ENCODE measurements around the gene TEDDM1. TPM values are rescaled to one million over a fixed set of nuclear protein-coding genes. Genes with fewer than 3 reads are reported as not detected.

The TEDDM1 gene
- total RNA-seq, 1 donor from 2014 or later, result not detected

DNA sequence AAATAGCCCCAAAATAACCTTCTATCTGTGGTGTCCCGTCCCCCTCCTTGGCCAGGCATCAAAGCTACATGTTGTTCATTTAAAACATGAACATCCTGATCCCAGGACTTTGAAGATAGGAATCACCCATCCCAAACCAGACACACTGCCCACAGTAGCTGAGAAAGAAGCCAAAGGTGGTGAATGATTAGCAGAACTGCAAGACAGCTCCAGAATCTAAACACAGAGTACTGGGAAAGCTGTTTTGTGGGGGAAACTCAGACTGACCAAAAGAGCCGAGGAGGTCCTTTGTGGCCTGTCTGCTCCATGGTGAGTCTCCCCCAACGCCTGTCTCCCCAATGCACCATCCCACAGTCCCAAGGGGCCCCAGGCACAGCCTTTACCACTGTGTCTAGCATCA lies 7.3 kb upstream of the TEDDM1 start:
- no peak for DNase-seq (ENCODE audit: low read depth, low spot score)

DNA sequence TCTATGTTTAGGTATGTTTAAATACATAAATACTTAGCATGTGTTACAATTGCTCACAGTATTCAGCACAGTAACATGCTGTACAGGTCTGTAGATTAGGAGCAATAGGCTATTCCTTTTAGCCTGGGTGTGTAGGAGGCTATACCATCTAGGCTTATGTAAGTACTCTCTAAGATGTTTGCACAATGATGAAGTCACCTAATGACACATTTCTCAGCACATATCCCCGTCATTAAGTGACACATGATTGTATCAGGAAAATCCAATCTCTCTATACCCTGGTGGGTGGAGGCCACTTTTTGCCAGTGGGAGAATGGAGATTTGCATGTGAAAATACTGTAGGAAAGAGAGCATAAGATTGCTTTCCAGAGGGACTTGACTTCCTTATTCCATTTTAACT lies 5.5 kb upstream of the TEDDM1 start:
- DNase-seq (ENCODE audit: low read depth, low spot score), result no peak

DNA sequence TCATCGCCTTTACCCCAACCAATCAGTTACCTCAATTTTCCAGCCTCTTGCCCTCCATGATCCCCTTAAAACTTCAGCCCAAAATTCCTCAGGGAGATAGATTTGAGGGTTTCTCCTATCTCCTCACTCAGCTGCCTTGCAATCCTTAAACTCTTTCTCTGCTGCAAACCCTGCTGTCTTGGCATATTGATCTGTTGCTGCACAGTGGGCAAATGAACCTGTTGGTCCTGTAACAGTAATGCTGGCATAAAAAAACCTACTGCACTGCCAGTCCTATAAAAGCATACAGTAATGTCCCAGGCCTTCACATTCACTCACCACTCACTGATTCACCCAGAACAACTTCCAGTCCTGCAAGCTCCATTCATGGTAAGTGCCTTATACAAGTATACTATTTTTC lies 5.1 kb upstream of the TEDDM1 start:
- DNase-seq (ENCODE audit: low read depth, low spot score), result no peak

DNA sequence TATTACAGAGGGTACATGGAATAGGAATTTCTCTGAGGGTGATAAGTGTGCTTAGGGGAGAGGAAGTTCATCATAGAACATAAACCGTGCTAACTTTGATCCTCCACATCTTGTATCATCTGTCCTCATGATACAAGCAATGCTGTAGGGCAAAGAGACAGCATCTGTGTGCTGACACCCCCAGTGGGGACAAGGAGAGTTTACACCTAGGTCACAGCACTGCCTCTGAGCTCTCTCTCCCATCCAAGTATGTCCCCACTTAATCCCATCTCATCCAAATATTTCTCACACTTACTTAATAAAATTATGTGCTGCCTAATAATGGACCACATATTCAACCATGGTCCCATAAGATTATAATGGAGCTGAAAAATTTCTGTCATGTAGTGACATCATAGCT lies 4.3 kb upstream of the TEDDM1 start:
- DNase-seq (ENCODE audit: low read depth, low spot score), result no peak

DNA sequence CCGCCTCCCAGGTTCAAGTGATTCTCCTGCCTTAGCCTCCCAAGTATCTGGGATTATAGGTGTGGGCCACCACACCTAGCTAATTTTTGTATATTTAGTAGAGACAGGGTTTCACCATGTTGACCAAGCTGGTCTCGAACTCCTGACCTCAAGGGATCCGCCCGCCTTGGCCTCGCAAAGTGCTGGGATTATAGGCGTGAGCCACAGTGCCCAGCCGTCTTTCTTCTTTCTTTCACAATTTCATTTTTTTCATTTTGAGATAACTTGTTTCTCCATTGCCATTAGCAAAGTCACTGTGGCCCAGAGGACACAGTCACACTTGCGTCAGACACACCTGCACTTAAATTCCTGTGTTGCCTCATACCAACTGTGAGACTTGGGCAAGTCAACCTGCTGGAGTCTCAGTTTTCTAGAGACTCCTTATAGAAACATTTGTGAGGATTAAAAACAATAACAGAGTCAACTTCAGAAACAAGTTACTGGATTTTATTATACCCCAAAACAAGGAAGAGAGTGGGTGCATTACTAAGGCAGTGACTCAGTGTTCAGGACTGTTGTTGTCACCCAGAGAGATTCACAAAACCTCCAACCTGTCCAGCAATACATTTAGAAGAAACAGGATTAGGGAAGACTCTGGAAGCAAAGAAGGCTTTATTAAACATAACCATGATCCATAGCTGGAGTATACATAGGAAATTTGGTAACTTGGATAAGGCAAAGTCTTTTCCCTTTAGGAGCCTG lies 2.6 kb downstream of the TEDDM1 start:
- DNase-seq (ENCODE audit: low read depth, low spot score), result no peak

DNA sequence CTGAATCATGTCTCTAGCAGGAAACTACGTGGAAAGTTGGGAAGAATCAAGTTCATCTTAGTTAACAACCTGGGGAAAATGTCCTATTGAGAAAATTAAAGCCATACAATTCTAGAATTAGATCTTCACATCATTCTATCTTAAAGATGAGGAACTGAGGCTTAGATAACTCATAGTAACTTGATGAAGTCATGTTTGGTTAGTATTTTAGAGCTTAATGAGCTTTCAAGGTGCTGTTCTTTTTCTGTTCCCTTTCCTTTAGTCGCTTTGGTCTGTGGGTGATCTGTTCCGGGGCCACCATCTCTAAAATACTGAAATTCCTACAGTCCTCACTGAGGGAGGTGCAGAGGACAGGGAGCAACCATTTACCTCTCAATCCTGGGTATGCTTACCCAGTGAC lies 4.6 kb downstream of the TEDDM1 start:
- DNase-seq (ENCODE audit: low read depth, low spot score), result no peak

DNA sequence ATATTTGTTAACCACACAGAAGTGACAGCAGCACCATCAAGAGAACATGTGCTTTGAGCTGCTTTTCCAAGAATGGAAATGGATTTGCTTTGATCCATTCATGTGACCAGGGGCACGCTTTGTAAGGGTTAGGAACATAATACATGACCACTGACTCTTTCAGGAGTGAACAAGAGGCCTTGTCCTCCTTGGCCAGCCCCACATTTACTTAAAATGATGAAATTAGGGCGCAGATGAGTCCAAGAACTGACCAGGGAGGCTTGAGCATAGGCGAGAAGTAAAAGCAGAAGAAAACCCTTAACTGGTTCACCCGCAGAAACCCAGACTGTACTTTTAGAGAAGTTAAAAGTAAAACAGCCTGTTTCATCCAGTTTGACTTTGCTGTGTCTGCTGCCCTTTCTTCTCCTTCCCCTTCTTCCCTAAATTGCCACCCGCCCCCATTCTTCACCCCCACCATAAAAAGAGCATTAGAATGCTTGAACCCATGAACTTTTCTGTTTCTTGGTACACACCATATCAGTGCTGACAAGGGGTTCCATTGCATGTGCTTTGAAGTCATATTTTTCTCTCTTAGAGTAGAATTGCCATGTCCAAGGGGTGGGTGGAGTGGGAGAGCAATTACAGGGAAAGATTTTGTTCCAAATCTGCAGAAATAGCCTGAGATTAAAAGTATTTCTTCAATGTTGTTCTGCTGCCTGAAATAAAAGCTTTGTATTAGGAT lies 6.3 kb downstream of the TEDDM1 start:
- no peak for DNase-seq (ENCODE audit: low read depth, low spot score)

DNA sequence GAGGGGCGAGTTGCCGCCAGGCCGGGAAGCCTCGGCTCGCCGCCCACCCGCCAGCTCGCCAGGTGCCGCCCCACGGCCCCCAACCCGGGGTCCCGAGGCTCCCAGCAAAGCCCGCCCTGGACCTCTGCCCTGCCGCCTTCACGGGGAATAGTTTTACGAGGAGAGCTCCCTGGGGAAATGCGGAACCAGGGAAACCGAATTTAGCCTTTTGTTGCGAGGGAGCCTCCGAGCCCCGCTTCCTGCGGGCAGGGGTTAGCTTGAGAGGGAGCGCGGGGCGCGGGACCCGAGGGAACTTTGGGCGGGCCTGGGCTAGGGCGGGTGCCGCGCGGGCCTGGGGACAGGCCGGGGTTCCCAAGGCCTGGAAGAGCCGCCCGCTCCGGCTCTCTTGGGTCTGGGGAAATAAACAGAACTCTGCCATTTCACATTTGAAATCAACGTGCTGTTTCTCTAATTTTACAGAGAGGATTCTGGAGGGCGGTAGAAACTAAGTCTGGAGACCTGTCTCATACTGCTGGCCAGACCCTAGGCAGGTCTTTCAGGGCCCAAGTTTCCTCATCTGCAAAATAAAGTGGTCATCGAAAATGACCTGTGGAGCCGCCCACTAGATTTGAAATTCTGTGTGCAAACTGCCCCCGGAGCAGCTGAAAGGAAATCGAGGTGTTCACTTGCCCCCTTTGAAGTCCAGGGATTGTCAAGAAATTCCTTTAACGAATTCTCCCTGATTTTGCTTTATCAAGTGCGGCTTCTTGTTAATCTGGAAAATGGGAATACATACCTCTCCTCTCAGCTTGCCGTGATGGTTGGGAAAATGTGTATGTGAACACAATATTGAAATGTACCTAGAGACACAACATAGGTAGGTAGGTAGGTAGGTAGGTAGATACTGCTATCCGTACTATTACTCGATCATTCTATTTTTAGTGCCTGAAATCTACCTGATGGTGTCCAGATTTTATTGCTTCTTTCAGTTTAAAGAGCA lies 8.1 kb downstream of the TEDDM1 start:
- DNase-seq (ENCODE audit: low read depth, low spot score), result no peak

DNA sequence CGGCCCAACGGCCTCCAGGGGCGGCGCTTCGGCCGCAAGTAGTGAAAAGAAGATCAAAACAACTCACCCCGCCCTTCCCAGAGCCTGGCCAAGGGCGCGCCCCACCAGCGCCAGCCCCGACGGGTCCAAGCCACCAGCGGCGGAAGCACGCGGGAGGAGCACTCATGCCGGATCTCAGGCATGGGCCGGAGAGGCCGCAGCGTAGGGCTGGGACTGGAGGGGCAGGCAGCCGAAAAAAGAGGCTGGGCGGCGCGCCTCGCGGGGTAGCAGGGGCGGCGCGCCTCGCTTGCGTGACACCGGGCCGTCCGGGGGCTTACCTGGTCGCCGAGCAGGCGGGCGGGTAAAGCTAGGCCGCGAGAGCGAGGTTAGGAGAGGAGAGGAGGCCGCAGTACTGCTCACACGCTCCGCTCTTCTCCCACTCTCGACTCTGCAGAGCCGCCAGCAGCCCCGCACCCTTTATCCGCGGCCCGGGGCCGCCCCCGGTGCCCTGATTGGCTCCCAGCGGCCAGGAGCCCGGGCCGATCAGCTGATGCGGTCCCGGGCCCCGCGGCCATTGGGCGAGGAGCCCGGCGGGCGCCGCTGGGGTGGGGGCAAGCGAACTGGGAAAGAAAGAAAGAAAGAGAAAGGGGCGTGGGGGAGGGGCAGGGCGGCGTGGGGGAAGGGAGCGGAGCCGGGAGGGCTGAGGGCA lies 9.0 kb downstream of the TEDDM1 start, which contains the start of gene GLUL:
Gene GLUL (minus strand): TSS at position 429 of the 688 bp plus-strand sequence. CDS start 3,053 bp downstream, outside the sequence.
- DNase-seq (ENCODE audit: low read depth, low spot score), result peak; percentile 75

DNA sequence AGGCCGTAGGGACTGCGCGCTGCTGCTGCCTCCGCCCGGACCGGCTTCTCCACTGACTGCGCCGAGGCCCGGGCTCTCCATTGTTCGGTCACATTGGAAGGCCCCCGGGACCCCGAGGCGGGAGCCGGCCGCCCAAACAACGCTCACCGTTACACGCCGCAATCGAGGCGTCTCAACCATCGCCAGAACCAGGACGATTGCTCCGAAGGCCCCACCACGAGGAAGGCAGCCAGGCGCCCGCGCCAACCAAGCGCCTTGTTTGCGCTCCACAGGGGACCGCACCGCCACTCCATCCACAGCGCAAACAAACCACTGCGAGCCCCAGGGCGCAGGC lies 9.5 kb downstream of the TEDDM1 start:
- DNase-seq (ENCODE audit: low read depth, low spot score), result no peak

DNA sequence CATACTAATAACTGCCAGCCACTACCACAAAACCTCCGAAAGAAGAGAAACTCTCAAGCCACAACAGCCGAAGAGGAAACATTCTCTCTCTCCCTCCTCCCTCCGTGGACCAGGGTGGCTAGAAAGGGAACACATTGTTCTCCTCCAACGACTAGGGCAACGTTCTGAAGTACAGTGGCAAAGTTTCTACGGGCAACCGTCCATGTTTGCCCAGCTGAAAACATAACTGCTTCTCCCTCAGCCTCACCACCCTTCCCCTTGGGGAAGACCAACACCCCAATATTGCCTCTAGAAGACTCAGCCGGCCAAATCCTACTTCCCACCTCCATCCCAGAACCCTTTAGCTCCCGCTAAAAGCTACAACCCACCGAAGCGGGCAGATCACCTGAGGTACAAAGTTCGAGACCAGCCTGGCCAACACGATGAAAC lies 10.8 kb downstream of the TEDDM1 start:
- DNase-seq (ENCODE audit: low read depth, low spot score), result no peak

DNA sequence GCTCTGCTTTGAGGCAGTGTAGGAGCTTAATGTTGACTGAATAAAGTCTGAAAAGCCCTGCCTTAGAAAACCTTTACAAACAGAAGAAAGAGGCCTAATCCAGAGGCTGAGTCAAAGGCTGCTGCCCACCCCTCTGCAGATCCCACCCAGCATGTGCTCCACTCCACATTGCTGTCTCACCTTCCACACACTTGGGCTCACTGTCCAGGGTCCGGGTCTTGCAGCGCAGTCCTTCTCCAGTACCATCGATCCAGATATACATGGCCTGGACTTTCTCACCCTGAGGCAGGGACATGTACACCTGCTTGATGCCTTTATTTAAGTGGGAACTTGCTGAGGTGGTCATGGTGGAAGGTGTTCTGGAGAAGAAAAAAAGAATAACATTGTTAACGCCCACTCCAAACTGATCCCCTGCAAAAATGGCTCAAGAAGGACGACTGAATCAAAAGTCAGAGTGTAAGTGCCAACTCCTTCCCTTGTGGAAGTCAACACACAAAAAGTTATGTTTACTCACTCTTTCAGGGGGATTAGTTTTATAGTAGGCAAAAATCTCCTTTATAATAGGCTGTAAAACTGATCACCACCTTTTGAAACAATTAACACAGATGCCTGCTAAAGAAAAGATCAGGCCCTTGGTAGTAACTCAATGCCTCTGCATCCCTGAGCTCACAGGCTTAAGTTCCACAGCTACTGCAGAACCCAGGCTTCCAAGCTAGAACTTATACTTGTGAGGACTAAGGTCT lies 11.9 kb downstream of the TEDDM1 start:
- DNase-seq (ENCODE audit: low read depth, low spot score), result no peak

DNA sequence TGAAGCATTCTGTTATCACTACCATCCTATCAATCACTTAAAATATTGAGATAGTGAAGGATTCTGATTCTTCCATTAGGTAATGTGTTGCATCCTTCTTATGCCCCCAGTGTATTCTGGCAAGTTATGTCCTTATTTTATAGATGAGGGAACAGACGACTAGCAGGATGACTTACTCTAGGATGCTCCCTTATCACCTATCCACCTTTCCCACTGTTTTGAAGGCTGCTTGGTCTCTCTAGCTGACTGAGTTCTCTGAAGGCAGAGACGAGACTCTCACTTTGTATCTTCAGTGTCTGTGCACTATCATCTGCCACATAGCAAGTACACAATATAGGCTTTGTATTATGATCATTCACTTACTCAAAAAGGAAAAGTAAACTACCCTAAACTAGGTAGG lies 12.9 kb downstream of the TEDDM1 start:
- no peak for DNase-seq (ENCODE audit: low read depth, low spot score)

DNA sequence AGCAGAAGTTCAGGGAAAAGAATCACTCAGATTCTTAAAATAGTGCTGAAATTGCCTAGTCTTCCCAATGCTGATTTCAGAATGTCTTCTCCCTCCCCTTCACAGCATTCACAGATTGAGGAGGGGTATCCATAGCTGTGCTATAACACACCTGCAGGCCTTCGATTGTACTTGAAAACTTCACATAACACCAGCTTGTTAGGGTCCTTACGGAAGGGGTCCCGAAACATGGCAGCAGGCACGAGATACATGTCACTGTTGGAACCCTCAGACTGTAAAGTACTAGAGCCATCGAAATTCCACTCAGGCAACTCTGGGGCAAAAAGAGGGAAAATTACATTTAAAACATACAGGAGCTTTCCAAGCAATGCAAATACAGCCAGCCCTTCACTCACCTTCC lies 13.5 kb downstream of the TEDDM1 start:
- DNase-seq (ENCODE audit: low read depth, low spot score), result no peak

DNA sequence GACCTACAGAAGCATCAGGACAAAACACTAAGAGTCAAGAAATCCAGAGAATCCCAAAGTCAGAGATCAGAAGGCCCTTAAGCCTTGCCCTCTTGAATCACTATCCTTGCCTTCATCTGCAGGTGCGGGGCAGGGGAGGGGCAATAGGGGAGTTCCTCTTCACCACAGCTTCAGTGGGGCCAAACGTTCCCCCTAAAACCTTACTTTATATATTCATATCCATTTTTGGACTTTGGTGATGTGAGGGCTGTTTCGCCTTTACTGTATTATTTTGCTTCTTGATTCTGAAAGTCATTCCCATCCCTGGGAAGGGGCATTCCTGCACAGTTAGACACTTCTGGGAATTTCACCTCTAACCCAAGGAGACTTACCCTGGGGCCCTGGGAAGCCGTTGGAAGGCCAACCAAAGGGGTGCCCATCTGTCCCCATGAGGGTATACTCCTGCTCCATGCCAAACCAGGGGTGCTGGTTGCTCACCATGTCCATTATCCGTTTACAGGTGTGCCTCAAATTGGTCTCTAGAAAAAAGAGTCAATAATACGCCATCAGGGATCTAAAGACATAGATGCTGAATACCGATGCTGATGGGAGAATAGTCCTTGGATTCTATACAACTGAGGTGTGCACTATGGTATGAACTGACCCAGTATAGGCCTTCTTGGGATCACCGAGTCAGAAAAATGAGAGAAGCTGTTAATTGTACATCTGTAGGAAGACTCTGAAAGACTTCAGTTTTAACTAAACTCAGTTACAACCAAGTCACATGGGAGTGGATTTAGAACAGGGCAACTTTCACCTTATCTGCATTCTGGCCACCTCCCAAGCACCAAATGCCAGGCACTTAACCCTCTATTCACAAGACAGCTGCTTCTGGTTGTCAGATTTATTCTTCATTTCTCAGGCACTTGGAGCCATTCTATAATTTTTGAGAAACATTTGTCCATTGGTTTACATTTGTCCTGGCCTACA lies 14.3 kb downstream of the TEDDM1 start:
- no peak for DNase-seq (ENCODE audit: low read depth, low spot score)

DNA sequence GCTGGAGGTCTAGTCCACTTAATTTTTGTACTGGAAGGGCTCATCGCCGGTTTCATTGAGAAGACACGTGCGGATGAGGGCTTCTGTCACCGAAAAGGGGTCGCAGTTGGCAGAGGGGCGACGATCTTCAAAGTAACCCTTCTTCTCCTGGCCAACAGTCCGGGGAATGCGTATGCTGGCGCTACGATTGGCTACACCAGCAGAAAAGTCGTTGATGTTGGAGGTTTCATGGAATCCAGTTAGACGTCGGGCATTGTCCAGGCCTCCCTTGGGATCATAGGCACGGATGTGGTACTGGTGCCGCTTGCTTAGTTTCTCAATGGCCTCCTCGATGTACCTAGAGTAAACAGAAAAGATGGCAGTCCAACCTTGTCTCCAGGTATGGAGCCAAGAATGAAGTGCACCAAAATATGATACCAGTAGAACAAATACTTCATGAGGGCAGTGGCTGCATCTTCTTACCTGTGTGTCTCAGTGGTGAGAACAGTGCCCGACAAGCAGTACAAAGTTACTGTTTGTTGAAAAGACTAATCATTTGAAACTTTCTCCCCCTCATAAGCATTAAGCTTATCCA lies 16.0 kb downstream of the TEDDM1 start:
- no peak for DNase-seq (ENCODE audit: low read depth, low spot score)

DNA sequence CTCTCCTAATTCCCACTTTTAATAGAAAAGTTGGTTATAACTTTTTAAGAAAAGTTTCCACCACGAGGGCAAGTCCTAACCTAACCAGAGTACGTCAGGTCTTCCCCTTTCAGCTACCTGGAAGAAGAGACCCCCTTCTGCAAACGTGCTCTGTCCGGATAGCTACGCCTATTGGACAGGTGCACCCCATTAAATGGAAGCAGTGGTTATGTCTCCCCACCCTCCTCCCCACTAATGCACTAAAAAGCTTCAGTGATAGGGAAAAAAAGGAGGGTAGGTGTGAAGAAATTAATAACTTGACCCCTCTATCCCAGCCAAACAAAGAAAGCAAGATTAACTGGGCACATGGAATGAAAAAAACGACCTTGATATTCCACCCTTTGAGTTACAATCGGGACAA lies 16.5 kb downstream of the TEDDM1 start:
- DNase-seq (ENCODE audit: low read depth, low spot score), result no peak

DNA sequence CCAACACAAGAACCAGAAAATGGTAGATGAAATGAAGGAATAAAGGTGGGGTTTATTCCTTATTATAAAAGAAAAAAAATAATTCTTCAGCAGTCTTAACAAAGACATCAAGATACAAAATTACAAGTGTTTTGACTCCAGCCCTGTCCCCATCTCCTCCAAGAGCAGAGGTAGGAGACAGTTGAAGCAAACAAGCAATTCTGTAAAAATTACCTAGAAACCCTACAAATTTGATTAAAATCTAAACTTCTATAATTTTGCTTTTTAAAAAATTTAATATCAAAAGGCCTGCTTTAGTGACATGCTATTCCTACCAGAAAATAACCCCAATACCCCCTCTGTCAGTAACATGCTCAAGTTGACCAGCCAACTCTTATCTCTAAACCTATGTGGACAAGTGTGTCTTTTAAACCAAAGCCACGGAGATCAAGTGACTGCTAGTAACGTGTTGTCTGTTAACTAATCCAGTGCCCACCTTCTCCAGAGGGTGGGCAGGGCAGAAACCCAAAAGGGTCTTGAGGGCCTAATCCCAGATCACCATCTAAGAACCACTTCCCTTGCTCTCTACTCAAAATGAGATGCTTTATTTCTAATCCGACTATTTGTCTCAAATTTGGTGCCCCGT lies 17.3 kb downstream of the TEDDM1 start:
- DNase-seq (ENCODE audit: low read depth, low spot score), result no peak

Measured in pulmonary artery endothelial cell (primary cell).